ENCODE data around the gene DMRT1.
"Not testable (repeated sequence)": the region's sequence is repeated elsewhere in the genome, so short reads cannot be mapped to it uniquely, and the experiment has no call there.

DMRT1 gene

GRCh38 chr9:860706-861105 lies 19.2 kb downstream of the DMRT1 start:
- DNase-seq: no peak

DNA sequence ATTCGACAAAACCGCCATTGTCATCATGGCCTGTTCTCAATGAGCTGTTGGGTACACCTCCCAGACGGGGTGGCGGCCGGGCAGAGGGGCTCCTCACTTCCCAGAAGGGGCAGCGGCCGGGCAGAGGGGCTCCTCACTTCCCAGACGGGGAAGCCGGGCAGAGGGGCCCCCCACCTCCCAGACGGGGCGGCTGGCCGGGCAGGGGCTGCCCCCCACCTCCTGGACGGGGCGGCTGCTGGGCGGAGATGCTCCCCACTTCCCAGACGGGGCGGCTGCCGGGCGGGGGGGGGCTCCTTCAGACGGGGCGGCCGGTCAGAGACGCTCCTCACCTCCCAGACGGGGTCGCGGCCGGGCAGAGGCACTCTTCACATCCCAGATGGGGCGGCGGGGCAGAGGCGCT lies 20.0 kb downstream of the DMRT1 start:
- DNase-seq: not testable (repeated sequence)

GRCh38 chr9:875119-875962 lies 33.8 kb downstream of the DMRT1 start:
- no peak for DNase-seq

GRCh38 chr9:876425-876824 lies 34.9 kb downstream of the DMRT1 start:
- DNase-seq: no peak

DNA sequence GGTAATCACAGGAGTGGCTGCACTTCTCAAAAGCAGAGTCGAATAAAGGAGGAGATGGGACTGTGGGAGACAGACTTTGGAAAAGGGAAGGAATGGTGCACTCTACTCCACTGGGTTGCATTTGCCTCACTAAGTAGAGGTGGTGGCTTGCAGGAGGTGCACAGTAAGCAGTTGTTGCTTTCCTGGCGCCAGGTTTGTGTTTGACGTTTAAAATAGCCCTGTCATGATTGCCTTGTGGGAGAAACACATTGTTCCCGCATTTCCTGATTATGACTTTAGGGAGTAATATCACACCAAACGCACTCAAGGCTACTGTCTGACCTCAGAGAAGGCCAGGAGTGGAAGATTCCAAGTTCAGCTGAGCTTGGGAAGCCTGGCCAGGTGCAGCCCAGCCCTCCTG lies 36.7 kb downstream of the DMRT1 start:
- no peak for DNase-seq

GRCh38 chr9:880725-881124 lies 39.2 kb downstream of the DMRT1 start:
- DNase-seq: no peak

DNA sequence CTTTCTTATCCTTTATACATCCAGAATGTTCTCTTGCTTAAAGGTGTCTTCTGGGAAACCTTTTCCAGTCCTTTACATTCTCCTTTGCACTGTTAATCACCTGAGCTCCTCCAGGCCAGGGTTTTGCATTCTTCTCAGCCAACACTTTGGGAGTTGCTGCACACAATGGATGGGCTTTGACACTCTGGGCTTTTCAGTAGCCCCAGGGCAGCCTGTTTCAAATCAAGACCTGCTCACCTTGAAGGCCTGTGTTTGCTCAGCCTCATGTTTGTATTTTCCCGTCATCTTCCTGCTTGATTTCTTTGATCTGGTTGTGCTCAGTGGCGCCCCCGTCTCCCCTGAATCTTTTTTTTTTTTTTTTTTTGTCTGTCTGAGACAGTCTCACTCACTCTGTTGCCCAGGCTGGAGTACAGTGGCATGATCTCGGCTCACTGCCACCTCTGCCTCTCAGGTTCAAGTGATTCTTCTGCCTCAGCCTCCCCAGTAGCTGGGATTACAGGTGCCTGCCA lies 41.0 kb downstream of the DMRT1 start:
- DNase-seq: no peak

DNA sequence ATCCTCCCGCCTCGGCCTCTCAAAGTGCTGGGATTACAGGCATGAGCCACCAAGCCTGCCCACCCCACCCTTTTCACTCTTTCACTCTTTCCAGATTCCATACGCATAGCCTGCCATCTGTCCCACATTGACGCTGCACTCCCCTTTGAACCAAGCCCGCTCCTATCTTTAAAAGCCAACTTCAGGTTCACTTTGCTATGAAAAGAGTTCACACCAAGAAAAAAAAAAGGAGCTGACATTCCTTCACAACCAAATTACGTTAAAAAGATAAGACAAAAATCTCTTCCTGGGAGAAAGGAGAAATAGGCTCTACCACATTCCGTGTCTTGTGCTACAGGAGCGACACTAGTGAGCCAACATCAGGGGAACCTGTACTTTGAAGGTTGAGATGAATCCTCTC lies 41.5 kb downstream of the DMRT1 start:
- no peak for DNase-seq

GRCh38 chr9:886886-887285 lies 45.4 kb downstream of the DMRT1 start:
- no peak for DNase-seq

GRCh38 chr9:892123-892522 lies 50.6 kb downstream of the DMRT1 start:
- DNase-seq: no peak

- no peak for DNase-seq
Measured at GRCh38 chr9:893115-893514, 51.6 kb downstream of the DMRT1 start.

DNA sequence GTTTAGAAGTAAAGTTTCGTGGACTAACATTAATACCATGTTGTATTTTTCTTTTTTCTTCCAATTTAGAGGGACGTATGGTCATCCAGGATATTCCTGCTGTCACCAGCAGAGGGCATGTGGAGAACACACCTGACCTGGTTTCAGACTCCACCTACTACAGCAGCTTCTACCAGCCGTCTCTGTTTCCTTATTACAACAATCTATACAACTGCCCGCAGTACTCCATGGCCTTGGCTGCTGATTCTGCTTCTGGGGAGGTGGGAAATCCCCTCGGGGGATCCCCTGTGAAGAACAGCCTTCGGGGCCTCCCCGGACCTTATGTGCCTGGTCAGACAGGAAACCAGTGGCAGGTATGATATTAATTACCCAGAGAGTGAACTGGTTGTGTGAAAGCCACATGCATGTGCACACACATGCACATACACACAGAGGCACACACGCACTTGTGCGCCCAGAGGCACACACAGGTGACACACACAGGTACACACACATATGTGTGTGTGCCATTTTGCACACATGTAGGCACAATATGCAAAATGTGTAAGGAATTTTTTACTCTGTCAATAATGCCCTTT lies 52.4 kb downstream of the DMRT1 start:
- DNase-seq: no peak

- DNase-seq: no peak
Measured at GRCh38 chr9:899440-900184, 58.1 kb downstream of the DMRT1 start.

- DNase-seq: no peak
Measured at GRCh38 chr9:903886-904285, 62.4 kb downstream of the DMRT1 start.

- no peak for DNase-seq
Measured at GRCh38 chr9:905906-906305, 64.4 kb downstream of the DMRT1 start.

- no peak for DNase-seq
Measured at GRCh38 chr9:908536-909205, 67.2 kb downstream of the DMRT1 start.

GRCh38 chr9:911005-911404 lies 69.5 kb downstream of the DMRT1 start:
- DNase-seq: no peak

GRCh38 chr9:912776-913175 lies 71.3 kb downstream of the DMRT1 start:
- no peak for DNase-seq

- DNase-seq: not testable (repeated sequence)
Measured at GRCh38 chr9:913526-913925, 72.0 kb downstream of the DMRT1 start.

- no peak for DNase-seq
Measured at GRCh38 chr9:917730-918129, 76.2 kb downstream of the DMRT1 start.

DNA sequence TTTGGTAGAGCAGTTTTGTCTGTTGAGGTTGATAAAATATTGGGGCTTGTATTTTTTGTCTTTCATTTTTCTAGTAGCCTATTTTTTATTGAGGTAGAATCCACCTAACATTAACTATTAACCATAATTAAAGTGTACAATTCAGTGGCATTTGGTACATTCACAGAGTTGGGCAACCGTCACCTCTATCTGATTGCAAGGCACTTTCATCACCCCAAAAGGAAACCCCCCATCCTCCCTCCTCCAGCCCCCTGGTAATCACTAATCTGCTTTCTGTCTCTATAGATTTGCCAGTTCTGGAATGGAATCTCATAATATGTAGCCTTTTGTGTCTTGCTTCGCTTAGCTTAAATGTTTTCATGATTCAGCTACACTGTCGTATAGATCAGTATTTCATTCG lies 79.4 kb downstream of the DMRT1 start:
- no peak for DNase-seq

- DNase-seq: no peak
Measured at GRCh38 chr9:922171-922570, 80.7 kb downstream of the DMRT1 start.

- DNase-seq: no peak
Measured at GRCh38 chr9:922731-923130, 81.2 kb downstream of the DMRT1 start.
